Endothelial cell of umbilical vein (primary cell): ENCODE measurements around the gene CPLANE2. TPM values are rescaled to one million over a fixed set of nuclear protein-coding genes. Genes with fewer than 3 reads are reported as not detected.

Experiments used
- BruUV-seq: library from RNA; stranded (reverse); fragments of 400-500 nt; replicated peaks from 2 replicates; lab custom pipeline; 2021; lab: Mats Ljungman, UMichigan
- CTCF ChIA-PET: fragments of 300-600, 350-600 bp; sonication (Branson Sonifier 250); formaldehyde crosslinking; loops from one replicate; lab custom pipeline; 2021; ENCODE audit warnings: antibody characterized with exemption, inconsistent platforms; lab: Charles Lee
- POLR2A ChIA-PET: fragments of 300-600, 350-600 bp; sonication (Branson Sonifier 250); formaldehyde crosslinking; loops from one replicate; lab custom pipeline; 2021; ENCODE audit warnings: antibody characterized with exemption, inconsistent platforms; lab: Charles Lee
- DNase-seq: peaks from one replicate; pipeline ENCODE4 v3.0.0-alpha.2; 2011; ENCODE audit warnings: low read depth, low spot score
- FAIRE-seq: peaks from 2 replicates; lab custom pipeline; 2011; peaks lifted over from hg19 to GRCh38; lab: Jason Lieb, UNC
- H2AFZ ChIP-seq: 2 replicates; pipeline ENCODE4 v1.6.0; 2012; ENCODE audit warnings: low read depth, low read length, control low read depth, inconsistent platforms
- H3K27ac ChIP-seq: 2 replicates; pipeline ENCODE4 v1.5.1; 2011; ENCODE audit warnings: low read depth, mild to moderate bottlenecking, control low read depth, low read length, moderate library complexity; ENCODE audit not compliant: insufficient read depth
- H3K27me3 ChIP-seq, 2 experiments: 2 replicates each; pipeline versions ENCODE4 v1.6.0 to v1.6.1; 2011; ENCODE audit warnings: low read length in 2 of 2, mixed read lengths in 1 of 2; ENCODE audit not compliant: control insufficient read depth in 2 of 2, insufficient read depth in 2 of 2
- H3K36me3 ChIP-seq, 2 experiments: 2 replicates in 1 of 2; 3 replicates in 1 of 2; pipeline ENCODE4 v1.5.1; 2011; ENCODE audit warnings: low read length in 2 of 2, mild to moderate bottlenecking in 1 of 2, moderate library complexity in 1 of 2; ENCODE audit not compliant: control insufficient read depth in 2 of 2, insufficient read depth in 2 of 2; ENCODE audit errors: extremely low read depth in 1 of 2
- H3K4me1 ChIP-seq: 3 replicates; pipeline ENCODE4 v1.5.1; 2011; ENCODE audit warnings: mild to moderate bottlenecking, low read length; ENCODE audit not compliant: control insufficient read depth, insufficient read depth; ENCODE audit errors: extremely low read depth
- H3K4me2 ChIP-seq: 2 replicates; pipeline ENCODE4 v1.6.1; 2011; ENCODE audit warnings: low read length, control low read depth, mixed read lengths; ENCODE audit not compliant: insufficient read depth
- H3K4me3 ChIP-seq, 3 experiments: fragments of 200-600 bp in 1 of 3; sonication (generic), shearing (Covaris generic) in 1 of 3; replicated peaks in 1 of 3; 2 replicates each; pipeline ENCODE4 v1.5.1; 2011 to 2016; ENCODE audit warnings: control low read depth in 3 of 3, low read length in 3 of 3, mild to moderate bottlenecking in 2 of 3, inconsistent platforms in 1 of 3, low read depth in 1 of 3, moderate library complexity in 1 of 3; ENCODE audit not compliant: insufficient read depth in 1 of 3
- H3K79me2 ChIP-seq: 2 replicates; pipeline ENCODE4 v1.6.0; 2012; ENCODE audit warnings: low read length, inconsistent platforms; ENCODE audit not compliant: control insufficient read depth, insufficient read depth
- H3K9ac ChIP-seq: replicated peaks from 2 replicates; pipeline ENCODE3; 2011; ENCODE audit warnings: low read length, control low read depth; ENCODE audit not compliant: insufficient read depth; ENCODE audit errors: extremely low read depth
- H3K9me1 ChIP-seq: replicated peaks from 3 replicates; pipeline ENCODE4 v1.6.0; 2011; ENCODE audit warnings: mild to moderate bottlenecking, low read length; ENCODE audit not compliant: control insufficient read depth, insufficient read depth; ENCODE audit errors: extremely low read depth
- H3K9me3 ChIP-seq: replicated peaks from 2 replicates; pipeline ENCODE4 v1.5.1; 2012; ENCODE audit warnings: low read length, inconsistent platforms; ENCODE audit not compliant: control insufficient read depth, insufficient read depth
- H4K20me1 ChIP-seq: replicated peaks from 2 replicates; pipeline ENCODE3; 2011; ENCODE audit warnings: mild to moderate bottlenecking, low read length; ENCODE audit not compliant: control insufficient read depth, insufficient read depth; ENCODE audit errors: extremely low read depth
- CTCF ChIP-seq, 2 donors: IDR thresholded peaks; 1 replicate in 1 of 2; 2 replicates in 1 of 2; pipeline ENCODE4 v1.5.1; 2011; ENCODE audit warnings: low read length in 2 of 2, mild to moderate bottlenecking in 2 of 2, moderate library complexity in 2 of 2, control low read depth in 1 of 2, inconsistent platforms in 1 of 2, low read depth in 1 of 2; ENCODE audit not compliant: insufficient read depth in 1 of 2; ENCODE audit errors: extremely low read depth in 1 of 2
- EZH2 ChIP-seq: IDR thresholded peaks from 2 replicates; pipeline ENCODE4 v1.6.1; 2012; ENCODE audit warnings: borderline replicate concordance, low read depth, mild to moderate bottlenecking, moderate library complexity, low read length, inconsistent platforms; ENCODE audit not compliant: severe bottlenecking
- FOS ChIP-seq: IDR thresholded peaks from 2 replicates; pipeline ENCODE4 v1.6.1; 2011; ENCODE audit warnings: mild to moderate bottlenecking, low read length, moderate library complexity, borderline replicate concordance; ENCODE audit not compliant: insufficient read depth
- GATA2 ChIP-seq: IDR thresholded peaks from 2 replicates; pipeline ENCODE4 v1.7.0; 2011; ENCODE audit warnings: low read depth, mild to moderate bottlenecking, moderate library complexity, mixed read lengths, low read length; ENCODE audit not compliant: insufficient read length, insufficient read depth
- JUN ChIP-seq: IDR thresholded peaks from 2 replicates; pipeline ENCODE4 v1.6.1; 2011; ENCODE audit warnings: borderline replicate concordance, low read depth; ENCODE audit not compliant: insufficient read length, insufficient read depth
- MAX ChIP-seq: IDR thresholded peaks from 2 replicates; pipeline ENCODE4 v1.6.1; 2011; ENCODE audit not compliant: insufficient read depth, insufficient read length
- MYC ChIP-seq: IDR thresholded peaks from one replicate; pipeline ENCODE4 v1.6.1; 2011; ENCODE audit warnings: mild to moderate bottlenecking, low read depth, low read length
- POLR2A ChIP-seq: IDR thresholded peaks from 2 replicates; pipeline ENCODE4 v1.6.1; 2012; ENCODE audit warnings: low read depth, mild to moderate bottlenecking, control low read depth, low read length
- POLR2AphosphoS5 ChIP-seq: IDR thresholded peaks from 2 replicates; pipeline ENCODE4 v1.6.1; 2012; ENCODE audit warnings: low read depth, mild to moderate bottlenecking, control low read depth, low read length, moderate library complexity; ENCODE audit not compliant: insufficient read depth
- dilution Hi-C: fragments of 300-500 bp; cut with MboI; formaldehyde crosslinking; loops from one replicate; pipeline ENCODE4 v1.15.0; 2019; ENCODE audit warnings: low sequenced_read_pairs; ENCODE audit not compliant: extremely low pct_ligation_motif_present
- intact Hi-C: fragments of 100-400 bp; cut with micrococcal nuclease; formaldehyde crosslinking; loops from one replicate; pipeline ENCODE4 v1.10.0; 2022
- polyA plus RNA-seq, 4 experiments: library from polyadenylated mRNA; depleted of rRNA in 3 of 4; stranded (reverse) in 3 of 4; unstranded in 1 of 4; fragments of >200 nt; gene quantifications; 2 replicates each; pipeline versions ENCODE4 v1.2.1 to v1.2.3, GENCODE V29; 2011 to 2012; ENCODE audit warnings: missing spikeins in 1 of 4
- total RNA-seq: library from RNA; stranded (reverse); gene quantifications from 2 replicates; pipeline ENCODE4 v1.2.3, GENCODE V29; 2021

CPLANE2 gene
- total and polyA plus RNA-seq, 2 donors (not counting 3 experiments of a cell fraction or from before 2014, with no cell fraction given), result 3.9 to 4.6 TPM

GRCh38 chr1:16202281-16203210, 34.4 kb downstream of the CPLANE2 start:
- no peak overlapping the region for H3K4me2 ChIP-seq
- TF ChIP-seq POLR2AphosphoS5 (no peak), GATA2 (no peak), POLR2A (no peak), MAX (no peak), FOS (no peak), CTCF (IDR thresholded peaks at IDR 0.05; ENCODE audit: extremely low read depth in 1 of 2, insufficient read depth in 1 of 2, low read depth in 1 of 2, low read length in 2 of 2) (no peak), MYC (no peak), EZH2 (no peak), JUN (no peak)
- H3K79me2 ChIP-seq, result no peaks in the 10 kb centered on the region
- no peaks in the 10 kb centered on the region for H3K27me3 ChIP-seq
- BruUV-seq, result no TSS peak
- no peaks in the 10 kb centered on the region for H4K20me1 ChIP-seq
- POLR2A ChIA-PET, result no interaction called here
- H3K9ac ChIP-seq, result no peak overlapping the region
- DNase-seq, result no peak
- H3K4me3 ChIP-seq, result no peak overlapping the region
- no peak overlapping the region for H3K27ac ChIP-seq
- H3K36me3 ChIP-seq, result no peaks in the 10 kb centered on the region
- CTCF ChIA-PET, result interaction anchor here (0.7 to 3.5 kb wide), 2 partner anchors 16 to 161 kb away, joined by 3 to 29 read pairs; no protein-coding TSS in a partner anchor
- H3K4me1 ChIP-seq, result peaks cover 9% of the 10 kb centered on the region
- H3K9me3 ChIP-seq, result no peaks in the 10 kb centered on the region
- dilution Hi-C loops, result no loop called here
- no peak overlapping the region for H2AFZ ChIP-seq
- H3K9me1 ChIP-seq, result no peaks in the 10 kb centered on the region
- intact Hi-C loops, result loop anchor here (10.0 kb wide), 1 partner anchor 242 kb away; the partner anchor contains the start of gene NECAP2
- no peak for FAIRE-seq
